Inferior parietal cortex (tissue), 1 donor: ENCODE measurements around the gene SLC7A1.

Source experiments
- DNase-seq: peaks from one replicate; pipeline ENCODE4 v3.0.0-alpha.2; 2016; ENCODE audit errors: extremely low spot score

The SLC7A1 gene

GRCh38 chr13:29490561-29490885 lies 105.0 kb downstream of the SLC7A1 start:
- no peak for DNase-seq

GRCh38 chr13:29489650-29490560 lies 105.6 kb downstream of the SLC7A1 start:
- no peak for DNase-seq

- DNase-seq: no peak
Measured at GRCh38 chr13:29487466-29488454, 107.7 kb downstream of the SLC7A1 start.

GRCh38 chr13:29486551-29486950 lies 108.9 kb downstream of the SLC7A1 start:
- DNase-seq: no peak

GRCh38 chr13:29484796-29485195 lies 110.7 kb downstream of the SLC7A1 start:
- DNase-seq: no peak

- DNase-seq: no peak
Measured at GRCh38 chr13:29484236-29484635, 111.3 kb downstream of the SLC7A1 start.

- DNase-seq: no peak
Measured at GRCh38 chr13:29483623-29484022, 111.9 kb downstream of the SLC7A1 start.

- DNase-seq: no peak
Measured at GRCh38 chr13:29483211-29483610, 112.3 kb downstream of the SLC7A1 start.

- no peak for DNase-seq
Measured at GRCh38 chr13:29482504-29482903, 113.0 kb downstream of the SLC7A1 start.

GRCh38 chr13:29481603-29482002 lies 113.9 kb downstream of the SLC7A1 start:
- DNase-seq: no peak

- DNase-seq: no peak
Measured at GRCh38 chr13:29480893-29481525, 114.5 kb downstream of the SLC7A1 start.

GRCh38 chr13:29479716-29480492 lies 115.6 kb downstream of the SLC7A1 start:
- no peak for DNase-seq

GRCh38 chr13:29476046-29476445 lies 119.4 kb downstream of the SLC7A1 start:
- no peak for DNase-seq

- no peak for DNase-seq
Measured at GRCh38 chr13:29474991-29475390, 120.5 kb downstream of the SLC7A1 start.

- DNase-seq: no peak
Measured at GRCh38 chr13:29473166-29473565, 122.3 kb downstream of the SLC7A1 start.

GRCh38 chr13:29472332-29472961 lies 123.0 kb downstream of the SLC7A1 start:
- no peak for DNase-seq

GRCh38 chr13:29471551-29471950 lies 123.9 kb downstream of the SLC7A1 start:
- DNase-seq: no peak

- DNase-seq: no peak
Measured at GRCh38 chr13:29465741-29466293, 129.7 kb downstream of the SLC7A1 start.

GRCh38 chr13:29464105-29464679 lies 131.3 kb downstream of the SLC7A1 start:
- DNase-seq: no peak

GRCh38 chr13:29459813-29460355 lies 135.6 kb downstream of the SLC7A1 start:
- no peak for DNase-seq
